ENCODE data around the gene KCNIP4. TPM values are rescaled to one million over a fixed set of nuclear protein-coding genes. Genes with fewer than 3 reads are reported as not detected.

Gene KCNIP4
- total and polyA plus RNA-seq, 2 of the 4 experiments (the other 2 are of a cell fraction): not detected

DNA sequence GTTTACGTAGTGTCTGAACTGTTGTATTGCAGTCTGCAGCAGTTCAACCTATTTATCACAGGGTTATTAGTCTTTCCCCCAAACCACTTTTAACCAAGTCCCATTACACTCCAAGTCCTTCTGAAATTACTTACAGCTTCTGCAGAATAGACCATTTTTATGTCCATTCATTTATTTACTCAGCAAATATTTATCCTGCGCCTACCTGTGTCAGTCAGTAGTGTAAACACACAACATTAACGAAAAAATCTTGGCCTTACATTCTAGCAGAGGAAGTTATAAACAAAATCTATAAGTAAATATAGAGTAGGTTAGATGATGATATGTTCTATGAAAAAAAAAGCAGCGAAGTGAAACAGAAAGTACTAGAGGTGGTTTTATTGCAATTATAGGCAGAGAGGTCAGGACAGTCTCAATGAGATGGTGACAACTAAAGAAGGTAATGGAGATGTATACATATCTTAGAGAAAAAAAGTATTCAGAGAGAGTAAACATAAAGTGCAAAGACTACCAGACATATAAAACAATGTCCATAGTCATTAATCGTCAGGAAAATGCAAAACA, 534.7 kb downstream of the KCNIP4 start:
- H3K36me3 ChIP-seq (ENCODE audit: control insufficient read depth, insufficient read depth, low read length): no peaks in the 10 kb centered on the region
- CTCF ChIA-PET: no interaction called here
- no peak overlapping the region for H2BK20ac ChIP-seq (ENCODE audit: low read depth, low read length)

More for the DNA sequence above, 534.7 kb downstream of the KCNIP4 start:
- no peak overlapping the region for H2AK5ac ChIP-seq (ENCODE audit: low read depth, low read length)
- H3K9me1 ChIP-seq (ENCODE audit: insufficient read depth, low read length): no peaks in the 10 kb centered on the region
- H3K79me1 ChIP-seq (ENCODE audit: low read depth in 1 of 2, low read length in 2 of 2): no peaks in the 10 kb centered on the region
- no peak overlapping the region for H3K14ac ChIP-seq (replicated peaks; ENCODE audit: low read depth, low read length)
- no TSS peak for BruUV-seq (replicated peaks)
- H4K8ac ChIP-seq (ENCODE audit: low read depth in 2 of 2, low read length in 2 of 2): no peak overlapping the region
- DNase-seq (no peak), ATAC-seq (ENCODE audit: low read depth) (no peak)
- no peak overlapping the region for H2BK5ac ChIP-seq (ENCODE audit: low read depth, low read length, poor library complexity, severe bottlenecking)
- intact Hi-C loops (cut with micrococcal nuclease) (no loop called here), in situ Hi-C loops (cut with MboI; ENCODE audit: low sequenced_read_pairs) (no loop called here), dilution Hi-C loops (cut with HindIII; ENCODE audit: low sequenced_read_pairs, unreplicated experiment) (no loop called here)
- no peak overlapping the region for H2AK9ac ChIP-seq (replicated peaks; ENCODE audit: low read depth, low read length, poor library complexity)
- no peak overlapping the region for H3K27ac ChIP-seq (ENCODE audit: insufficient read depth, low read length)
- peaks cover 8% of the 10 kb centered on the region for H3K9me3 ChIP-seq (ENCODE audit: control insufficient read depth, insufficient read depth, low read length)
- H2AFZ ChIP-seq (replicated peaks; ENCODE audit: low read length, poor library complexity): no peak overlapping the region
- no CpG with 5 or more reads among the region's 5 CpGs for WGBS, 2 experiments (ENCODE audit: extremely low coverage in 2 of 2, insufficient read length in 1 of 2)
- H3K4me1 ChIP-seq (ENCODE audit: control insufficient read depth, insufficient read depth, low read length): no peaks in the 10 kb centered on the region
- POLR2A ChIA-PET (ENCODE audit: unreplicated experiment): no interaction called here
- H3K18ac ChIP-seq (ENCODE audit: low read depth, low read length): no peak overlapping the region
- no peak overlapping the region for H3K23ac ChIP-seq (ENCODE audit: low read depth, low read length)
- no peak overlapping the region for H4K5ac ChIP-seq (ENCODE audit: low read depth, low read length)
- H4K20me1 ChIP-seq (ENCODE audit: insufficient read depth, low read length): no peaks in the 10 kb centered on the region
- no peak overlapping the region for H2BK120ac ChIP-seq (ENCODE audit: low read depth, low read length)
- H3K4ac ChIP-seq (ENCODE audit: low read depth, low read length): no peak overlapping the region
- no peak overlapping the region for H4K91ac ChIP-seq (ENCODE audit: insufficient read depth, low read depth, low read length)
- no peak overlapping the region for H3K9ac ChIP-seq (ENCODE audit: low read depth, low read length)
- no peak overlapping the region for H3K4me3 ChIP-seq (ENCODE audit: insufficient read depth, low read depth, low read length)
- no peaks in the 10 kb centered on the region for H3K27me3 ChIP-seq (ENCODE audit: control insufficient read depth, insufficient read depth, low read length)
- no peak overlapping the region for H3K56ac ChIP-seq (ENCODE audit: extremely low read depth, insufficient read depth, low read length)
- TF ChIP-seq POLR2A (IDR thresholded peaks at IDR 0.05; ENCODE audit: low read depth, low read length) (no peak), MAZ (IDR thresholded peaks at IDR 0.05; ENCODE audit: borderline replicate concordance, low read depth, low read length) (no peak), NFE2L2 (IDR thresholded peaks at IDR 0.05; ENCODE audit: low read depth, low read length) (no peak), BHLHE40 (IDR thresholded peaks at IDR 0.05; ENCODE audit: low read depth, low read length) (no peak), CEBPB (IDR thresholded peaks at IDR 0.05; ENCODE audit: low read depth, low read length) (no peak), MAFK (IDR thresholded peaks at IDR 0.05; ENCODE audit: low read depth, low read length) (no peak), RFX5 (IDR thresholded peaks at IDR 0.05; ENCODE audit: low read depth, low read length) (no peak), CHD1 (IDR thresholded peaks at IDR 0.05; ENCODE audit: low read depth, low read length) (no peak), RAD21 (IDR thresholded peaks at IDR 0.05; ENCODE audit: low read length) (no peak), RCOR1 (IDR thresholded peaks at IDR 0.05; ENCODE audit: insufficient replicate concordance, low read length) (no peak), SMC3 (IDR thresholded peaks at IDR 0.05; ENCODE audit: low read depth, low read length) (no peak), FOS (IDR thresholded peaks at IDR 0.05; ENCODE audit: low read depth, low read length) (no peak)
- TF ChIP-seq, protein P1, sequence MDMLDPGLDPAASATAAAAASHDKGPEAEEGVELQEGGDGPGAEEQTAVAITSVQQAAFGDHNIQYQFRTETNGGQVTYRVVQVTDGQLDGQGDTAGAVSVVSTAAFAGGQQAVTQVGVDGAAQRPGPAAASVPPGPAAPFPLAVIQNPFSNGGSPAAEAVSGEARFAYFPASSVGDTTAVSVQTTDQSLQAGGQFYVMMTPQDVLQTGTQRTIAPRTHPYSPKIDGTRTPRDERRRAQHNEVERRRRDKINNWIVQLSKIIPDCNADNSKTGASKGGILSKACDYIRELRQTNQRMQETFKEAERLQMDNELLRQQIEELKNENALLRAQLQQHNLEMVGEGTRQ (IDR thresholded peaks at IDR 0.05; ENCODE audit: low read depth, low read length): no peak
- TF ChIP-seq, protein P2, sequence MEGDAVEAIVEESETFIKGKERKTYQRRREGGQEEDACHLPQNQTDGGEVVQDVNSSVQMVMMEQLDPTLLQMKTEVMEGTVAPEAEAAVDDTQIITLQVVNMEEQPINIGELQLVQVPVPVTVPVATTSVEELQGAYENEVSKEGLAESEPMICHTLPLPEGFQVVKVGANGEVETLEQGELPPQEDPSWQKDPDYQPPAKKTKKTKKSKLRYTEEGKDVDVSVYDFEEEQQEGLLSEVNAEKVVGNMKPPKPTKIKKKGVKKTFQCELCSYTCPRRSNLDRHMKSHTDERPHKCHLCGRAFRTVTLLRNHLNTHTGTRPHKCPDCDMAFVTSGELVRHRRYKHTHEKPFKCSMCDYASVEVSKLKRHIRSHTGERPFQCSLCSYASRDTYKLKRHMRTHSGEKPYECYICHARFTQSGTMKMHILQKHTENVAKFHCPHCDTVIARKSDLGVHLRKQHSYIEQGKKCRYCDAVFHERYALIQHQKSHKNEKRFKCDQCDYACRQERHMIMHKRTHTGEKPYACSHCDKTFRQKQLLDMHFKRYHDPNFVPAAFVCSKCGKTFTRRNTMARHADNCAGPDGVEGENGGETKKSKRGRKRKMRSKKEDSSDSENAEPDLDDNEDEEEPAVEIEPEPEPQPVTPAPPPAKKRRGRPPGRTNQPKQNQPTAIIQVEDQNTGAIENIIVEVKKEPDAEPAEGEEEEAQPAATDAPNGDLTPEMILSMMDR (conservative IDR thresholded peaks at IDR 0.05; ENCODE audit: low read depth, low read length): no peak
- TF ChIP-seq, protein P3, sequence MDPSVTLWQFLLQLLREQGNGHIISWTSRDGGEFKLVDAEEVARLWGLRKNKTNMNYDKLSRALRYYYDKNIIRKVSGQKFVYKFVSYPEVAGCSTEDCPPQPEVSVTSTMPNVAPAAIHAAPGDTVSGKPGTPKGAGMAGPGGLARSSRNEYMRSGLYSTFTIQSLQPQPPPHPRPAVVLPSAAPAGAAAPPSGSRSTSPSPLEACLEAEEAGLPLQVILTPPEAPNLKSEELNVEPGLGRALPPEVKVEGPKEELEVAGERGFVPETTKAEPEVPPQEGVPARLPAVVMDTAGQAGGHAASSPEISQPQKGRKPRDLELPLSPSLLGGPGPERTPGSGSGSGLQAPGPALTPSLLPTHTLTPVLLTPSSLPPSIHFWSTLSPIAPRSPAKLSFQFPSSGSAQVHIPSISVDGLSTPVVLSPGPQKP (IDR thresholded peaks at IDR 0.05; ENCODE audit: borderline replicate concordance, low read depth, low read length): no peak
- H2BK15ac ChIP-seq (ENCODE audit: low read depth, low read length): no peak overlapping the region
- H3K4me2 ChIP-seq (ENCODE audit: low read depth, low read length): no peak overlapping the region
